MM.1S (cell line): ENCODE data around the gene ATAD3C.

Source experiments
- CTCF ChIP-seq: fragments of 300-600 bp; sonication (generic); IDR thresholded peaks from 2 replicates; pipeline ENCODE4 v1.5.1; 2016; ENCODE audit warnings: antibody characterized with exemption, low read length, mixed read lengths
- EZH2 ChIP-seq: fragments of 300-600 bp; sonication (generic); optimal IDR thresholded peaks from 2 replicates; pipeline ENCODE3; 2017; ENCODE audit warnings: low read depth, mild to moderate bottlenecking, antibody characterized with exemption, low read length, mixed read lengths
- EZH2phosphoT487 ChIP-seq: fragments of 300-600 bp; sonication (generic); IDR thresholded peaks from 2 replicates; pipeline ENCODE4 v1.6.1; 2018; ENCODE audit warnings: antibody characterized with exemption, low read length

- TF ChIP-seq CTCF (no peak), EZH2phosphoT487 (no peak), EZH2 (no peak)
These were observed 12.2 kb upstream of the ATAD3C start for GRCh38 chr1:1437033-1437903.
